ENCODE measurements around the gene RACGAP1. TPM values are rescaled to one million over a fixed set of nuclear protein-coding genes. Genes with fewer than 3 reads are reported as not detected.

The RACGAP1 gene
- total RNA-seq, 4 donors from 2014 or later, result 4.0 to 7.2 (median 6.2) TPM

- Histone ChIP-seq H3K27ac (no peak overlapping the region), H3K36me3 (no peaks in the 10 kb centered on the region), H3K4me3 (replicated peaks in 1 of 3) (no peak overlapping the region), H3K27me3 (no peaks in the 10 kb centered on the region), H3K9me3 (no peaks in the 10 kb centered on the region), H3K4me1 (peaks cover 10 to 19% of the 10 kb centered on the region in 2 donors)
- no peak for TF ChIP-seq POLR2A (IDR thresholded peaks at IDR 0.05)
- TF ChIP-seq CTCF (IDR thresholded peaks at IDR 0.05), result no peak
- no peak for DNase-seq
- 92 to 99% methylated on average over 2 to 6 of the region's 6 CpGs for WGBS, 2 donors
- intact Hi-C loops (cut with DNase I), result loop anchor here (5.0 kb wide), 3 partner anchors 89 to 104 kb away; partner anchors contain the start of gene ASIC1
Measured at GRCh38 chr12:49968471-49968870, 56.8 kb downstream of the RACGAP1 start.

- H3K27ac ChIP-seq, result no peak overlapping the region
- H3K9me3 ChIP-seq, result no peaks in the 10 kb centered on the region
- no peaks in the 10 kb centered on the region for H3K27me3 ChIP-seq
- H3K36me3 ChIP-seq, result no peaks in the 10 kb centered on the region
- 36 to 60% methylated on average over 9 to 15 of the region's 15 CpGs for WGBS, 2 donors
- intact Hi-C loops (cut with DNase I), result loop anchor here (5.0 kb wide), 3 partner anchors 89 to 104 kb away; partner anchors contain the start of gene ASIC1
- no peak for DNase-seq
- peaks cover 12 to 25% of the 10 kb centered on the region in 2 donors for H3K4me1 ChIP-seq
- TF ChIP-seq CTCF (IDR thresholded peaks at IDR 0.05) (no peak), POLR2A (IDR thresholded peaks at IDR 0.05) (no peak)
- no peak overlapping the region for H3K4me3 ChIP-seq (replicated peaks in 1 of 3)
Measured at GRCh38 chr12:49967777-49968250, 57.5 kb downstream of the RACGAP1 start.

GRCh38 chr12:49967042-49967776 lies 58.1 kb downstream of the RACGAP1 start:
- Histone ChIP-seq H3K27ac (no peak overlapping the region), H3K36me3 (no peaks in the 10 kb centered on the region), H3K4me1 (peaks cover 16 to 31% of the 10 kb centered on the region in 2 donors), H3K27me3 (no peaks in the 10 kb centered on the region), H3K9me3 (no peaks in the 10 kb centered on the region), H3K4me3 (replicated peaks in 1 of 3) (no peak overlapping the region)
- WGBS, 2 donors, result 2 to 5% methylated on average over 12 to 24 of the region's 40 CpGs
- DNase-seq, result peak; percentile 89 to 92
- intact Hi-C loops (cut with DNase I), result loop anchor here (5.0 kb wide), 3 partner anchors 90 to 105 kb away; partner anchors contain the start of gene ASIC1
- TF ChIP-seq POLR2A (IDR thresholded peaks at IDR 0.05), result no peak
- peak; percentile 73 to 91 (median 80) for TF ChIP-seq CTCF (IDR thresholded peaks at IDR 0.05)

- 46 to 48% methylated on average over 11 to 12 of the region's 16 CpGs for WGBS, 2 donors
- Histone ChIP-seq H3K36me3 (no peaks in the 10 kb centered on the region), H3K27ac (no peak overlapping the region), H3K27me3 (no peaks in the 10 kb centered on the region), H3K9me3 (no peaks in the 10 kb centered on the region), H3K4me1 (peaks cover 16 to 34% of the 10 kb centered on the region in 2 donors), H3K4me3 (replicated peaks in 1 of 3) (no peak overlapping the region)
- intact Hi-C loops (cut with DNase I), result loop anchor here (5.0 kb wide), 3 partner anchors 91 to 106 kb away; partner anchors contain the start of gene ASIC1
- DNase-seq, result no peak
- TF ChIP-seq POLR2A (IDR thresholded peaks at IDR 0.05), result no peak
- TF ChIP-seq CTCF (IDR thresholded peaks at IDR 0.05), result no peak
Measured at GRCh38 chr12:49966511-49967041, 58.7 kb downstream of the RACGAP1 start.

- intact Hi-C loops (cut with DNase I), result loop anchor here (5.0 kb wide), 3 partner anchors 91 to 106 kb away; partner anchors contain the start of gene ASIC1
- 34 to 42% methylated on average over 3 to 5 of the region's 6 CpGs for WGBS, 2 donors
Measured at GRCh38 chr12:49965836-49966235, 59.5 kb downstream of the RACGAP1 start.

More at GRCh38 chr12:49965836-49966235, 59.5 kb downstream of the RACGAP1 start:
- DNase-seq, result peak; percentile 57 to 79
- no peaks in the 10 kb centered on the region for H3K36me3 ChIP-seq
- H3K27me3 ChIP-seq, result no peaks in the 10 kb centered on the region
- H3K4me1 ChIP-seq, result peaks cover 16 to 40% of the 10 kb centered on the region in 2 donors
- no peak overlapping the region for H3K27ac ChIP-seq
- TF ChIP-seq POLR2A (IDR thresholded peaks at IDR 0.05), result no peak
- no peak for TF ChIP-seq CTCF (IDR thresholded peaks at IDR 0.05)
- H3K4me3 ChIP-seq (replicated peaks in 1 of 3), result no peak overlapping the region
- H3K9me3 ChIP-seq, result no peaks in the 10 kb centered on the region
